Measurements from ENCODE around the gene SUMO3.

Gene SUMO3

DNA sequence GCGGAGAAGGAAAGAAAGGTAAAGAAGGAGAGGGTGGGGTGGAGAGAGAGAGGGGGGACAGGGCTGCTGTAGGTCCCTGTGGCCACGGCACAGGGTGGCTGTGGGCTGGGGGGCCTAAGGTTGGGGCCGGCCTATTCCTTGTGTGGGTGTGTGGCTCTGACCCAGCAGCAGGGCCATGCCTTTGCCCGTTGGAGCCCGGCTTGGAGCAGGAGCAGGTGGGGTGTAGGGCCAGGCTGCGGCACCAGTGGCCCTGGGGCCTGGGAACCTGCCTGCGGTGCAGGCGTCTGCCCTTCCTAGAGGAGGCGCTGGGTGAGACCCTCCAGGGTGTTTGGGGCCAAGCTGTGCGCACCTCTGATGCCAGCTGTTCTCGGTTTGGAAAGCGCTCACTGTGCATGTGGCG lies 19.7 kb upstream of the SUMO3 start:
- no peak overlapping the region for H3K27ac ChIP-seq (ENCODE audit: low read length)
- H3F3A ChIP-seq (ENCODE audit: insufficient read depth, low read length) = no peaks in the 10 kb centered on the region
- peaks cover 91% of the 10 kb centered on the region for H3K27me3 ChIP-seq (replicated peaks; ENCODE audit: insufficient read depth, low read length)
- no peak for DNase-seq
- H3K4me2 ChIP-seq (ENCODE audit: low read depth, low read length) = no peak overlapping the region
- no peaks in the 10 kb centered on the region for H3K9me2 ChIP-seq (replicated peaks; ENCODE audit: insufficient read depth, low read length)
- H3K9ac ChIP-seq (ENCODE audit: low read length) = no peak overlapping the region
- no peaks in the 10 kb centered on the region for H4K20me1 ChIP-seq (ENCODE audit: insufficient read depth, low read length)
- no peaks in the 10 kb centered on the region for H3K4me1 ChIP-seq (ENCODE audit: low read length)
- TF ChIP-seq, protein P1, sequence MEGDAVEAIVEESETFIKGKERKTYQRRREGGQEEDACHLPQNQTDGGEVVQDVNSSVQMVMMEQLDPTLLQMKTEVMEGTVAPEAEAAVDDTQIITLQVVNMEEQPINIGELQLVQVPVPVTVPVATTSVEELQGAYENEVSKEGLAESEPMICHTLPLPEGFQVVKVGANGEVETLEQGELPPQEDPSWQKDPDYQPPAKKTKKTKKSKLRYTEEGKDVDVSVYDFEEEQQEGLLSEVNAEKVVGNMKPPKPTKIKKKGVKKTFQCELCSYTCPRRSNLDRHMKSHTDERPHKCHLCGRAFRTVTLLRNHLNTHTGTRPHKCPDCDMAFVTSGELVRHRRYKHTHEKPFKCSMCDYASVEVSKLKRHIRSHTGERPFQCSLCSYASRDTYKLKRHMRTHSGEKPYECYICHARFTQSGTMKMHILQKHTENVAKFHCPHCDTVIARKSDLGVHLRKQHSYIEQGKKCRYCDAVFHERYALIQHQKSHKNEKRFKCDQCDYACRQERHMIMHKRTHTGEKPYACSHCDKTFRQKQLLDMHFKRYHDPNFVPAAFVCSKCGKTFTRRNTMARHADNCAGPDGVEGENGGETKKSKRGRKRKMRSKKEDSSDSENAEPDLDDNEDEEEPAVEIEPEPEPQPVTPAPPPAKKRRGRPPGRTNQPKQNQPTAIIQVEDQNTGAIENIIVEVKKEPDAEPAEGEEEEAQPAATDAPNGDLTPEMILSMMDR (IDR thresholded peaks at IDR 0.05; ENCODE audit: low read length) = no peak
- TF ChIP-seq EZH2phosphoT487 (IDR thresholded peaks at IDR 0.05; ENCODE audit: low read length) = no peak
- no peak for TF ChIP-seq EZH2 (optimal IDR thresholded peaks at IDR 0.05; ENCODE audit: low read depth, low read length)
- H3K79me2 ChIP-seq (ENCODE audit: low read length) = no peaks in the 10 kb centered on the region
- H3K36me3 ChIP-seq (replicated peaks; ENCODE audit: insufficient read depth, low read length) = no peaks in the 10 kb centered on the region
- H3K4me3 ChIP-seq (ENCODE audit: low read length) = no peak overlapping the region
- H3K9me3 ChIP-seq (replicated peaks; ENCODE audit: insufficient read depth, low read length) = no peaks in the 10 kb centered on the region
- no peak overlapping the region for H2AFZ ChIP-seq (ENCODE audit: low read length)

DNA sequence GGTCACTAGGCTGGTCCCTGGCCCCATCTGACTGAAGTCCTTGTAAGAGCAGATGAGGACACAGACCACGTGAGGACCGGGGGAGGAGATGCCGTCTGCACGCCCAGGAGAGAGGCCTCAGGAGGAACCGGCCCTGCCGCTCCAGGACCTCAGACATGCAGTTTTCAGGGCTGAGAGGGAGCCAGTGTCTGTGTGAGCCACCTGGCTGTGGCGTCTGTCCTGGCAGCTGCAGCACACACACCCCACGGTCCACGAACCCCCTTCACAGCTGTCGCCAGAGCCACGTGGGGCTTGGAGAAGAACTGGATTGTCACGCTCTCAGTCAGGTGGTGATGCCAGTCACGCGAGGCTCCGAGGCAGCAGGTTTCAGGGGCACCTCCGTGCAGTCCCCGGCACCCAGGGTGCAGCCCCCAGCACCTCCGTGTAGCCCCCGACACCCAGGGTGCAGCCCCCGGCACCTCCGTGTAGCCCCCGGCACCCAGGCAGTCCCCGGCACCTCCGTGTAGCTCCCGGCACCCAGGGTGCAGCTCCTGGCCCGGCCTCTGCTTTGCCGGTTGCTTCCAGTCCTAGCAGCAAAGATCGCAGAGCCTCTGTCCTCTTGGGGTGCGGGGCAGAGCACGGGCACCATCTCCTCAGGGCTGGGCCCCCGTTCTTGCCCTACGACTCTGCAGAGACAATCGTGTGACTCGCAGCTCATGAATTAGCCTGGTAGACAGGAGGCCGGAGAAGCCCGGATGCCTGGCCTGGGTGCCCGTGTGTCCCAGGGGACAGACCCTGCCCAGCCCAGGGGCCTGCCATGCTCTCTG lies 19.0 kb upstream of the SUMO3 start:
- no peak overlapping the region for H3K27ac ChIP-seq (ENCODE audit: low read length)
- H3K9me2 ChIP-seq (replicated peaks; ENCODE audit: insufficient read depth, low read length) = no peaks in the 10 kb centered on the region
- H3K4me3 ChIP-seq (ENCODE audit: low read length) = no peak overlapping the region
- H3F3A ChIP-seq (ENCODE audit: insufficient read depth, low read length) = no peaks in the 10 kb centered on the region
- H2AFZ ChIP-seq (ENCODE audit: low read length) = no peak overlapping the region
- H4K20me1 ChIP-seq (ENCODE audit: insufficient read depth, low read length) = no peaks in the 10 kb centered on the region
- no peak overlapping the region for H3K9ac ChIP-seq (ENCODE audit: low read length)
- H3K79me2 ChIP-seq (ENCODE audit: low read length) = no peaks in the 10 kb centered on the region
- H3K4me1 ChIP-seq (ENCODE audit: low read length) = no peaks in the 10 kb centered on the region
- no peak for DNase-seq
- no peak overlapping the region for H3K4me2 ChIP-seq (ENCODE audit: low read depth, low read length)
- TF ChIP-seq, protein P1 (IDR thresholded peaks at IDR 0.05; ENCODE audit: low read length) = no peak
- H3K9me3 ChIP-seq (replicated peaks; ENCODE audit: insufficient read depth, low read length) = no peaks in the 10 kb centered on the region
- H3K27me3 ChIP-seq (replicated peaks; ENCODE audit: insufficient read depth, low read length) = peaks cover 88% of the 10 kb centered on the region
- no peaks in the 10 kb centered on the region for H3K36me3 ChIP-seq (replicated peaks; ENCODE audit: insufficient read depth, low read length)

DNA sequence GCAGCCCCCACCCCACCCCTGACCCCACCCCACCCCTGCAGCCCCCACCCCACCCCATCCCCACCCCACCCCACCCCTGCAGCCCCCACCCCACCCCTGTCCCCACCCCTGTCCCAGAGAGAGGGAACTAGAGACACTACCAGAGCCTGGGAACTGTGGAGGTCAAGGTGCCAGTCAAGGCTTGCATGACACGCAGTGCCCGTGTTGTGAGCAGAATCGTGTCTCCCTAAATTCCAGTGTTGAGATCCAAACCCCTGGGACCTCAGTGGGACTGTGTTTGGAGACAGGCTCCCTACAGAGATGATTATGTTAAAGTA lies 18.4 kb upstream of the SUMO3 start:
- Histone ChIP-seq H3K27me3 (replicated peaks; ENCODE audit: insufficient read depth, low read length) (peaks cover 88% of the 10 kb centered on the region), H3K9me3 (replicated peaks; ENCODE audit: insufficient read depth, low read length) (no peaks in the 10 kb centered on the region), H3K79me2 (ENCODE audit: low read length) (no peaks in the 10 kb centered on the region), H2AFZ (ENCODE audit: low read length) (no peak overlapping the region), H3K4me1 (ENCODE audit: low read length) (no peaks in the 10 kb centered on the region), H3K36me3 (replicated peaks; ENCODE audit: insufficient read depth, low read length) (no peaks in the 10 kb centered on the region), H3F3A (ENCODE audit: insufficient read depth, low read length) (no peaks in the 10 kb centered on the region), H3K4me3 (ENCODE audit: low read length) (no peak overlapping the region), H3K9ac (ENCODE audit: low read length) (no peak overlapping the region), H4K20me1 (ENCODE audit: insufficient read depth, low read length) (no peaks in the 10 kb centered on the region), H3K9me2 (replicated peaks; ENCODE audit: insufficient read depth, low read length) (no peaks in the 10 kb centered on the region), H3K4me2 (ENCODE audit: low read depth, low read length) (no peak overlapping the region), H3K27ac (ENCODE audit: low read length) (no peak overlapping the region)
- no peak for DNase-seq
- no peak for TF ChIP-seq EZH2phosphoT487 (IDR thresholded peaks at IDR 0.05; ENCODE audit: low read length)
- no peak for TF ChIP-seq EZH2 (optimal IDR thresholded peaks at IDR 0.05; ENCODE audit: low read depth, low read length)
- TF ChIP-seq, protein P1 (IDR thresholded peaks at IDR 0.05; ENCODE audit: low read length) = no peak

All from MM.1S (cell line).